Mucosa of descending colon (tissue), 3 donors: ENCODE results near the gene SLIT1. TPM values are rescaled to one million over a fixed set of nuclear protein-coding genes. Genes with fewer than 3 reads are reported as not detected.

ENCODE experiments used
- ATAC-seq: fragments of 200-7000 bp; cut with Tn5 transposase; one replicate; pipeline ENCODE4 v1.9.1; 2020; ENCODE audit warnings: mild to moderate bottlenecking, moderate library complexity
- DNase-seq, 3 donors: peaks; one replicate each; pipeline ENCODE4 v3.0.0-alpha.2; 2020
- H3K36me3 ChIP-seq: fragments of 200-600 bp; one replicate; pipeline ENCODE4 v1.8.0; 2021; ENCODE audit warnings: low read depth, mild to moderate bottlenecking
- H3K4me1 ChIP-seq: fragments of 200-600 bp; one replicate; pipeline ENCODE4 v1.8.0; 2021; ENCODE audit warnings: low read depth, mild to moderate bottlenecking
- H3K4me3 ChIP-seq: fragments of 200-600 bp; one replicate; pipeline ENCODE4 v1.8.0; 2021; ENCODE audit warnings: mild to moderate bottlenecking
- H3K9me3 ChIP-seq: fragments of 200-600 bp; one replicate; pipeline ENCODE4 v1.8.0; 2021; ENCODE audit warnings: mild to moderate bottlenecking
- CTCF ChIP-seq: fragments of 200-600 bp; IDR thresholded peaks from one replicate; pipeline ENCODE4 v1.8.0; 2022; ENCODE audit warnings: antibody characterized with exemption, mild to moderate bottlenecking
- intact Hi-C, 2 donors: fragments of 100-400 bp; cut with DNase I in 1 of 2; cut with micrococcal nuclease in 1 of 2; formaldehyde crosslinking; loops; one replicate each; pipeline versions ENCODE4 v1.11.0 to v1.11.1; 2022; cut with DNase I, micrococcal nuclease
- total RNA-seq, 3 donors: library from RNA; stranded (reverse); fragmentation: NEBNext Ultra II Directional in 2 of 3; extraction: Animal tissue kit (Norgen Biotek cat#: 25700) in 2 of 3; gene quantifications; one replicate each; pipeline versions ENCODE4 v1.2.1 to v1.2.4, GENCODE V29; 2021 to 2023
- donor health status: DM: no; HTN: no; CAD: no; lungs with moderate emphysema.
- donor health status: DM: no; HTN: no; CAD: no.
- donor health status: DM: no; HTN: yes; CAD: no.

SLIT1 gene
- total RNA-seq, 3 donors from 2014 or later = 0.17 to 1.1 (median 0.24) TPM

- DNase-seq = no peak
Measured at GRCh38 chr10:97069026-97069425, 116.7 kb downstream of the SLIT1 start.

GRCh38 chr10:97067716-97068391, 117.9 kb downstream of the SLIT1 start:
- H3K4me3 ChIP-seq = no peak overlapping the region
- TF ChIP-seq CTCF = no peak
- intact Hi-C loops = no loop called here
- ATAC-seq (no peak), DNase-seq (no peak)
- H3K9me3 ChIP-seq = no peaks in the 10 kb centered on the region
- no peaks in the 10 kb centered on the region for H3K4me1 ChIP-seq
- no peaks in the 10 kb centered on the region for H3K36me3 ChIP-seq

More at GRCh38 chr10:97069026-97069425, 116.7 kb downstream of the SLIT1 start:
- no peak for ATAC-seq
- no peaks in the 10 kb centered on the region for H3K4me1 ChIP-seq
- H3K4me3 ChIP-seq = no peak overlapping the region
- no peak for TF ChIP-seq CTCF
- intact Hi-C loops = no loop called here
- H3K9me3 ChIP-seq = no peaks in the 10 kb centered on the region
- H3K36me3 ChIP-seq = no peaks in the 10 kb centered on the region

- TF ChIP-seq CTCF = no peak
- Histone ChIP-seq H3K36me3 (no peaks in the 10 kb centered on the region), H3K9me3 (no peaks in the 10 kb centered on the region), H3K4me1 (no peaks in the 10 kb centered on the region), H3K4me3 (no peak overlapping the region)
- no peak for DNase-seq
- intact Hi-C loops = no loop called here
- no peak for ATAC-seq
Measured at GRCh38 chr10:97066877-97067555, 118.7 kb downstream of the SLIT1 start.

GRCh38 chr10:97065686-97066660, 119.8 kb downstream of the SLIT1 start:
- DNase-seq = no peak
- no peak for TF ChIP-seq CTCF
- H3K4me1 ChIP-seq = no peaks in the 10 kb centered on the region
- no peak for ATAC-seq
- intact Hi-C loops = no loop called here
- no peak overlapping the region for H3K4me3 ChIP-seq
- H3K36me3 ChIP-seq = no peaks in the 10 kb centered on the region
- no peaks in the 10 kb centered on the region for H3K9me3 ChIP-seq

GRCh38 chr10:97065128-97065527, 120.6 kb downstream of the SLIT1 start:
- intact Hi-C loops = no loop called here
- no peak for ATAC-seq
- TF ChIP-seq CTCF = no peak

More at GRCh38 chr10:97065128-97065527, 120.6 kb downstream of the SLIT1 start:
- Histone ChIP-seq H3K36me3 (no peaks in the 10 kb centered on the region), H3K4me1 (no peaks in the 10 kb centered on the region), H3K4me3 (no peak overlapping the region), H3K9me3 (no peaks in the 10 kb centered on the region)
- no peak for DNase-seq
